ENCODE measurements around the gene DRC3. TPM values are rescaled to one million over a fixed set of nuclear protein-coding genes. Genes with fewer than 3 reads are reported as not detected.
A peak's percentile ranks its signal among the peaks of the same experiment; 100 is the strongest.

Gene DRC3, protein sequence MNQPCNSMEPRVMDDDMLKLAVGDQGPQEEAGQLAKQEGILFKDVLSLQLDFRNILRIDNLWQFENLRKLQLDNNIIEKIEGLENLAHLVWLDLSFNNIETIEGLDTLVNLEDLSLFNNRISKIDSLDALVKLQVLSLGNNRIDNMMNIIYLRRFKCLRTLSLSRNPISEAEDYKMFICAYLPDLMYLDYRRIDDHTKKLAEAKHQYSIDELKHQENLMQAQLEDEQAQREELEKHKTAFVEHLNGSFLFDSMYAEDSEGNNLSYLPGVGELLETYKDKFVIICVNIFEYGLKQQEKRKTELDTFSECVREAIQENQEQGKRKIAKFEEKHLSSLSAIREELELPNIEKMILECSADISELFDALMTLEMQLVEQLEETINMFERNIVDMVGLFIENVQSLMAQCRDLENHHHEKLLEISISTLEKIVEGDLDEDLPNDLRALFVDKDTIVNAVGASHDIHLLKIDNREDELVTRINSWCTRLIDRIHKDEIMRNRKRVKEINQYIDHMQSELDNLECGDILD
- 0.42 to 0.80 TPM (median 0.69 TPM) in 3 replicates for polyA plus RNA-seq
- polyA plus RNA-seq (2011; ENCODE audit: low read depth) = not detected
- polyA plus RNA-seq (2011; cell fraction: cytosol; rRNA removed) = 0.13 and 0.19 TPM in 2 replicates
- 0.98 and 1.1 TPM in 2 replicates for polyA plus RNA-seq (2011; cell fraction: nucleus; rRNA removed)
- polyA plus RNA-seq (2012; ENCODE audit: low replicate concordance) = 0.93 and 1.7 TPM in 2 replicates
- polyA minus RNA-seq = 0.74 to 1.9 TPM (median 1.5 TPM) in 3 replicates
- polyA minus RNA-seq (2011; cell fraction: cytosol; rRNA and poly(A)+ RNA removed) = not detected
- polyA minus RNA-seq (2011; cell fraction: nucleus; rRNA and poly(A)+ RNA removed) = 0.32 and 0.47 TPM in 2 replicates

GRCh38 chr17:17972126-17972951 is at the start of gene DRC3, which contains the start of gene TOM1L2:
Gene DRC3, plus strand, starts transcription at chr17:17972862. Its CDS starts 4,737 bp downstream, at chr17:17977599.
Gene TOM1L2, minus strand, starts transcription at chr17:17972400. Its CDS starts 87 bp downstream, at chr17:17972313.
- Histone ChIP-seq H3K27me3 (ENCODE audit: control insufficient read depth, extremely low read depth, insufficient read depth, low read length) (no peaks in the 10 kb centered on the region), H2AFZ (ENCODE audit: control insufficient read depth, low read length) (peak within 1 kb of the TSS; percentile 89), H3K9ac (ENCODE audit: control insufficient read depth, extremely low read depth, insufficient read depth, low read length) (peak within 1 kb of the TSS; percentile 86), H3K36me3 (ENCODE audit: control insufficient read depth in 2 of 2, extremely low read depth in 1 of 2, insufficient read depth in 2 of 2, low read length in 2 of 2) (no peaks in the 10 kb centered on the region), H3K9me3 (ENCODE audit: control insufficient read depth, low read depth, low read length) (no peaks in the 10 kb centered on the region), H3K4me1 (ENCODE audit: control insufficient read depth, extremely low read depth, insufficient read depth, low read length) (peaks cover 20% of the 10 kb centered on the region), H3K4me2 (ENCODE audit: control insufficient read depth, extremely low read depth, insufficient read depth, low read depth, low read length) (peak within 1 kb of the TSS; percentile 99), H3K79me2 (ENCODE audit: control insufficient read depth, insufficient read depth, low read length) (peaks cover 46% of the 10 kb centered on the region), H3K4me3 (ENCODE audit: control insufficient read depth in 2 of 3, extremely low read depth in 1 of 3, insufficient read depth in 2 of 3, low read depth in 1 of 3, low read length in 3 of 3) (peak within 1 kb of the TSS; percentile 78 to 88 (median 87)), H3K9me1 (ENCODE audit: control insufficient read depth, extremely low read depth, insufficient read depth, low read length) (peaks cover 3% of the 10 kb centered on the region), H3K27ac (ENCODE audit: control insufficient read depth, insufficient read depth, low read length) (peak within 1 kb of the TSS; percentile 75), H4K20me1 (ENCODE audit: control insufficient read depth, extremely low read depth, insufficient read depth, low read length) (no peaks in the 10 kb centered on the region)
- TF ChIP-seq, protein P1, sequence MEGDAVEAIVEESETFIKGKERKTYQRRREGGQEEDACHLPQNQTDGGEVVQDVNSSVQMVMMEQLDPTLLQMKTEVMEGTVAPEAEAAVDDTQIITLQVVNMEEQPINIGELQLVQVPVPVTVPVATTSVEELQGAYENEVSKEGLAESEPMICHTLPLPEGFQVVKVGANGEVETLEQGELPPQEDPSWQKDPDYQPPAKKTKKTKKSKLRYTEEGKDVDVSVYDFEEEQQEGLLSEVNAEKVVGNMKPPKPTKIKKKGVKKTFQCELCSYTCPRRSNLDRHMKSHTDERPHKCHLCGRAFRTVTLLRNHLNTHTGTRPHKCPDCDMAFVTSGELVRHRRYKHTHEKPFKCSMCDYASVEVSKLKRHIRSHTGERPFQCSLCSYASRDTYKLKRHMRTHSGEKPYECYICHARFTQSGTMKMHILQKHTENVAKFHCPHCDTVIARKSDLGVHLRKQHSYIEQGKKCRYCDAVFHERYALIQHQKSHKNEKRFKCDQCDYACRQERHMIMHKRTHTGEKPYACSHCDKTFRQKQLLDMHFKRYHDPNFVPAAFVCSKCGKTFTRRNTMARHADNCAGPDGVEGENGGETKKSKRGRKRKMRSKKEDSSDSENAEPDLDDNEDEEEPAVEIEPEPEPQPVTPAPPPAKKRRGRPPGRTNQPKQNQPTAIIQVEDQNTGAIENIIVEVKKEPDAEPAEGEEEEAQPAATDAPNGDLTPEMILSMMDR (optimal IDR thresholded peaks at IDR 0.05 in 1 of 3, IDR thresholded peaks at IDR 0.05 in 1 of 3, conservative IDR thresholded peaks at IDR 0.05 in 1 of 3; ENCODE audit: extremely low read depth in 1 of 3, insufficient read depth in 2 of 3, low read length in 3 of 3) = no peak
- TF ChIP-seq EZH2 (IDR thresholded peaks at IDR 0.05; ENCODE audit: low read length) = no peak
- dilution Hi-C loops (cut with MboI; ENCODE audit: extremely low pct_ligation_motif_present, low sequenced_read_pairs) = no loop called here
- FAIRE-seq (peak; percentile 98), DNase-seq (ENCODE audit: low read depth, low spot score) (peak; percentile 97)

GRCh38 chr17:17924131-17924856 is 48.4 kb upstream of the DRC3 start:
- FAIRE-seq = no peak
- peaks cover 2% of the 10 kb centered on the region for H3K9me1 ChIP-seq (ENCODE audit: control insufficient read depth, extremely low read depth, insufficient read depth, low read length)
- TF ChIP-seq, protein P1 (optimal IDR thresholded peaks at IDR 0.05 in 1 of 3, IDR thresholded peaks at IDR 0.05 in 1 of 3, conservative IDR thresholded peaks at IDR 0.05 in 1 of 3; ENCODE audit: extremely low read depth in 1 of 3, insufficient read depth in 2 of 3, low read length in 3 of 3) = no peak
- TF ChIP-seq EZH2 (IDR thresholded peaks at IDR 0.05; ENCODE audit: low read length) = no peak

More at GRCh38 chr17:17924131-17924856, 48.4 kb upstream of the DRC3 start:
- Histone ChIP-seq H2AFZ (ENCODE audit: control insufficient read depth, low read length) (no peak overlapping the region), H3K4me3 (ENCODE audit: control insufficient read depth in 2 of 3, extremely low read depth in 1 of 3, insufficient read depth in 2 of 3, low read depth in 1 of 3, low read length in 3 of 3) (no peak overlapping the region), H3K36me3 (ENCODE audit: control insufficient read depth in 2 of 2, extremely low read depth in 1 of 2, insufficient read depth in 2 of 2, low read length in 2 of 2) (no peaks in the 10 kb centered on the region), H4K20me1 (ENCODE audit: control insufficient read depth, extremely low read depth, insufficient read depth, low read length) (no peaks in the 10 kb centered on the region), H3K79me2 (ENCODE audit: control insufficient read depth, insufficient read depth, low read length) (peaks cover 40% of the 10 kb centered on the region), H3K9me3 (ENCODE audit: control insufficient read depth, low read depth, low read length) (no peaks in the 10 kb centered on the region), H3K4me1 (ENCODE audit: control insufficient read depth, extremely low read depth, insufficient read depth, low read length) (peaks cover 54% of the 10 kb centered on the region), H3K4me2 (ENCODE audit: control insufficient read depth, extremely low read depth, insufficient read depth, low read depth, low read length) (no peak overlapping the region), H3K27me3 (ENCODE audit: control insufficient read depth, extremely low read depth, insufficient read depth, low read length) (no peaks in the 10 kb centered on the region), H3K27ac (ENCODE audit: control insufficient read depth, insufficient read depth, low read length) (no peak overlapping the region), H3K9ac (ENCODE audit: control insufficient read depth, extremely low read depth, insufficient read depth, low read length) (no peak overlapping the region)
- dilution Hi-C loops (cut with MboI; ENCODE audit: extremely low pct_ligation_motif_present, low sequenced_read_pairs) = no loop called here
- DNase-seq (ENCODE audit: low read depth, low spot score) = no peak
